22Rv1 (cell line): ENCODE measurements around the gene MAGEA9.

Experiments
- ZFX ChIP-seq: fragments of 450-650 bp; IDR thresholded peaks from 2 replicates; pipeline ENCODE4 v1.6.1; 2017; ENCODE audit warnings: antibody characterized with exemption, borderline replicate concordance
- TF ChIP-seq, protein P1 (sequence below): fragments of 450-650 bp; IDR thresholded peaks from 2 replicates; pipeline ENCODE4 v1.5.1; 2017; ENCODE audit warnings: mild to moderate bottlenecking

DNA sequence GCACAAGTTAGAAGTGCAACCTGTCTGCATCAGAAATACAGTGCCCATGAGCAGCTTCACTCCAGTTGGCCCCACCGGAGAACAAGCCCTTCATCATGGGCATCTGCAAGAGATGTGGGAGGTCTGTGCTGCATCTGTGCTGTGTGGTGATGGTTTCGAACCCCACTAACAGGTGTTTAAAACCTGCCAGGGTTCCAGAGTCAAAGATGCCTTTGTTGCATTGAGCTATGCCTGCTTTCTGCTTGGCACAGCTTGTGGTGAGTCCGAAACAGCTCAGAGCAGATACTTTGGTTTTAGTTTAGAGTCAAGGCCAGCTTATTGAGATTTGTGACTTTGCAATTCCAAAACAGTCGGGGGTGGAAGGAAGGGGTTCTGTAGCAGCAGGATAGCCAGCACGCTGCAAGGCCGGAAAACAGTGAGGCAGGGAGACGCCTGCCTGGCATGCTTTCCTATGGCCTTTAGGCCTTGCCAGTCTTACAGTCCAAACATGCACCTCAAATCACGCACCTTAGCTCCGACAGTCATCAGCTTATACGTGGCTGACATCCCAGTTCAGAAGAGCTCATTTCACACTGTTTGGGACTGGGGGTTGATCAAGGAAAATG, 21.8 kb downstream of the MAGEA9 start:
- TF ChIP-seq, protein P1, sequence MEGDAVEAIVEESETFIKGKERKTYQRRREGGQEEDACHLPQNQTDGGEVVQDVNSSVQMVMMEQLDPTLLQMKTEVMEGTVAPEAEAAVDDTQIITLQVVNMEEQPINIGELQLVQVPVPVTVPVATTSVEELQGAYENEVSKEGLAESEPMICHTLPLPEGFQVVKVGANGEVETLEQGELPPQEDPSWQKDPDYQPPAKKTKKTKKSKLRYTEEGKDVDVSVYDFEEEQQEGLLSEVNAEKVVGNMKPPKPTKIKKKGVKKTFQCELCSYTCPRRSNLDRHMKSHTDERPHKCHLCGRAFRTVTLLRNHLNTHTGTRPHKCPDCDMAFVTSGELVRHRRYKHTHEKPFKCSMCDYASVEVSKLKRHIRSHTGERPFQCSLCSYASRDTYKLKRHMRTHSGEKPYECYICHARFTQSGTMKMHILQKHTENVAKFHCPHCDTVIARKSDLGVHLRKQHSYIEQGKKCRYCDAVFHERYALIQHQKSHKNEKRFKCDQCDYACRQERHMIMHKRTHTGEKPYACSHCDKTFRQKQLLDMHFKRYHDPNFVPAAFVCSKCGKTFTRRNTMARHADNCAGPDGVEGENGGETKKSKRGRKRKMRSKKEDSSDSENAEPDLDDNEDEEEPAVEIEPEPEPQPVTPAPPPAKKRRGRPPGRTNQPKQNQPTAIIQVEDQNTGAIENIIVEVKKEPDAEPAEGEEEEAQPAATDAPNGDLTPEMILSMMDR = no peak
- TF ChIP-seq ZFX = no peak
